ENCODE results near the gene S100A14. TPM values are rescaled to one million over a fixed set of nuclear protein-coding genes. Genes with fewer than 3 reads are reported as not detected.

Gene S100A14
- 0.51 TPM in 1 of 2 replicates, not detected in the other for total RNA-seq (2011; cell fraction: chromatin; rRNA removed; ENCODE audit: low replicate concordance)
- total RNA-seq (2011; cell fraction: nucleolus; rRNA removed) = 1.5 TPM in 1 of 2 replicates, not detected in the other
- not detected in 2 replicates for total RNA-seq (2011; cell fraction: nucleoplasm; rRNA removed)
- total RNA-seq (2014; rRNA removed) (0.41 TPM in 1 of 2 replicates, not detected in the other), total RNA-seq (2014; rRNA removed; fragmentation: Illumina TruSeq; extraction: Trizol) (0.15 TPM in 1 of 2 replicates, not detected in the other), total RNA-seq (2015; rRNA removed; fragmentation: Illumina TruSeq; extraction: Trizol) (not detected in 2 replicates), total RNA-seq (2021) (0.24 and 0.25 TPM in 2 replicates), polyA plus RNA-seq (2011; rRNA removed) (0.24 TPM in 1 of 2 replicates, not detected in the other), polyA plus RNA-seq (2014; fragmentation: Illumina TruSeq; extraction: Trizol) (0.52 TPM in 1 of 2 replicates, not detected in the other), polyA plus RNA-seq (2014; fragmentation: Nextera tagmentation; extraction: Ambion mirVana) (under 1 TPM in 1 of 2 experiments, not detected in 1; 0.10 TPM), polyA plus RNA-seq (2014; rRNA removed) (0.59 and 0.64 TPM in 2 replicates), polyA minus RNA-seq (2011; rRNA and poly(A)+ RNA removed) (0.21 TPM in 1 of 2 replicates, not detected in the other), Bru-seq, nascent RNA (percentile 33 among the genes with signal in this experiment), BruChase-seq, experiment 1, labeled RNA remaining after a 2-hour chase (percentile 35 among the genes with signal in this experiment), BruChase-seq, experiment 2, labeled RNA remaining after a 6-hour chase (percentile 36 among the genes with signal in this experiment)
- 0.07 and 0.21 TPM in 2 replicates for polyA plus RNA-seq (2011; cell fraction: cytosol; rRNA removed)
- 0.27 and 0.64 TPM in 2 replicates for polyA plus RNA-seq (2011; cell fraction: nucleus; rRNA removed)
- 0.15 and 0.20 TPM in 2 replicates for polyA plus RNA-seq (2012)
- polyA minus RNA-seq (2011; cell fraction: cytosol; rRNA and poly(A)+ RNA removed) = not detected in 2 replicates
- not detected in 2 replicates for polyA minus RNA-seq (2011; cell fraction: nucleus; rRNA and poly(A)+ RNA removed)
- long read RNA-seq, experiment 1 = 0 reads
- long read RNA-seq, experiment 2, partial matches to known transcripts = 0 of 1 reads
- long read RNA-seq, experiment 2, other reads (novel, unspliced or antisense) = 0 of 1 reads
- long read RNA-seq, experiment 3 = 0 reads

- in situ Hi-C loops (cut with MboI) (no loop called here), intact Hi-C loops (cut with micrococcal nuclease) (no loop called here)
- Histone ChIP-seq H3K4me2 (ENCODE audit: insufficient read depth, low read length) (no peak within 1 kb of the TSS; the same call in 1 of the 2 replicates), H3K9me1 (ENCODE audit: control insufficient read depth, insufficient read depth, low read length) (no peaks in the 10 kb centered on the region), H3K27me3 (ENCODE audit: control insufficient read depth in 2 of 2, insufficient read depth in 2 of 2, low read length in 2 of 2) (no peaks in the 10 kb centered on the region), H3K4me1 (replicated peaks in 1 of 2; ENCODE audit: control insufficient read depth in 2 of 2, insufficient read depth in 2 of 2, low read length in 2 of 2) (peaks cover 9 to 30% of the 10 kb centered on the region in 2 experiments; a peak in 4 of 5 replicates), H2AFZ (ENCODE audit: low read depth, low read length) (peak within 1 kb of the TSS; percentile 94), H3K4me3 (no peak within 1 kb of the TSS), H3K36me3 (ENCODE audit: control insufficient read depth, insufficient read depth, low read length) (no peaks in the 10 kb centered on the region), H3K9ac (ENCODE audit: insufficient read depth in 1 of 2, low read depth in 2 of 2, low read length in 2 of 2) (peak within 1 kb of the TSS in 1 of 2 experiments; percentile 84; a peak in 3 of 4 replicates), H3K9me3 (replicated peaks; ENCODE audit: control insufficient read depth, insufficient read depth, low read depth, low read length) (no peaks in the 10 kb centered on the region), H4K20me1 (replicated peaks; ENCODE audit: control insufficient read depth, insufficient read depth, low read length) (no peaks in the 10 kb centered on the region), H3K79me2 (ENCODE audit: control insufficient read depth, insufficient read depth, low read length) (no peaks in the 10 kb centered on the region), H3K27ac (ENCODE audit: extremely low read depth, low read depth, low read length) (peak within 1 kb of the TSS; percentile 49; the same call in 2 of the 3 replicates)
- peak in 3 of 4 experiments; percentile 57 to 61 (median 61) for DNase-seq (ENCODE audit: extremely low read depth in 1 of 4, low spot score in 3 of 4)
- ATAC-seq = peak; percentile 76
- POLR2A ChIA-PET = interaction anchor here (0.6 to 6.8 kb wide), 8 partner anchors 8 to 120 kb away, joined by 3 to 70 read pairs (median 4); partner anchors contain the start of genes S100A1 and S100A13
- CTCF ChIA-PET (ENCODE audit: low intra/inter-chr PET ratio) = no interaction called here
- no TSS peak for BruUV-seq (replicated peaks)
- no peak for FAIRE-seq
- WGBS (ENCODE audit: insufficient coverage, low coverage, missing lambda C conversion rate) = 33% methylated on average over 6 of the region's 10 CpGs
- TF ChIP-seq NR2C2 (CRISPR knock-in tag; IDR thresholded peaks at IDR 0.05) (no peak), NR2C2 (tag; IDR thresholded peaks at IDR 0.05) (peak; percentile 42; the same call in 1 of the 2 replicates), HNRNPUL1 (IDR thresholded peaks at IDR 0.05; ENCODE audit: low read length) (no peak), ZNF445 (CRISPR knock-in tag; IDR thresholded peaks at IDR 0.05; ENCODE audit: low read depth) (no peak), NR1H2 (CRISPR knock-in tag; IDR thresholded peaks at IDR 0.05) (no peak), THAP12 (CRISPR knock-in tag; IDR thresholded peaks at IDR 0.05) (no peak), EP400 (IDR thresholded peaks at IDR 0.05) (peak; percentile 26; the same call in 1 of the 2 replicates)
- TF ChIP-seq, protein P1, sequence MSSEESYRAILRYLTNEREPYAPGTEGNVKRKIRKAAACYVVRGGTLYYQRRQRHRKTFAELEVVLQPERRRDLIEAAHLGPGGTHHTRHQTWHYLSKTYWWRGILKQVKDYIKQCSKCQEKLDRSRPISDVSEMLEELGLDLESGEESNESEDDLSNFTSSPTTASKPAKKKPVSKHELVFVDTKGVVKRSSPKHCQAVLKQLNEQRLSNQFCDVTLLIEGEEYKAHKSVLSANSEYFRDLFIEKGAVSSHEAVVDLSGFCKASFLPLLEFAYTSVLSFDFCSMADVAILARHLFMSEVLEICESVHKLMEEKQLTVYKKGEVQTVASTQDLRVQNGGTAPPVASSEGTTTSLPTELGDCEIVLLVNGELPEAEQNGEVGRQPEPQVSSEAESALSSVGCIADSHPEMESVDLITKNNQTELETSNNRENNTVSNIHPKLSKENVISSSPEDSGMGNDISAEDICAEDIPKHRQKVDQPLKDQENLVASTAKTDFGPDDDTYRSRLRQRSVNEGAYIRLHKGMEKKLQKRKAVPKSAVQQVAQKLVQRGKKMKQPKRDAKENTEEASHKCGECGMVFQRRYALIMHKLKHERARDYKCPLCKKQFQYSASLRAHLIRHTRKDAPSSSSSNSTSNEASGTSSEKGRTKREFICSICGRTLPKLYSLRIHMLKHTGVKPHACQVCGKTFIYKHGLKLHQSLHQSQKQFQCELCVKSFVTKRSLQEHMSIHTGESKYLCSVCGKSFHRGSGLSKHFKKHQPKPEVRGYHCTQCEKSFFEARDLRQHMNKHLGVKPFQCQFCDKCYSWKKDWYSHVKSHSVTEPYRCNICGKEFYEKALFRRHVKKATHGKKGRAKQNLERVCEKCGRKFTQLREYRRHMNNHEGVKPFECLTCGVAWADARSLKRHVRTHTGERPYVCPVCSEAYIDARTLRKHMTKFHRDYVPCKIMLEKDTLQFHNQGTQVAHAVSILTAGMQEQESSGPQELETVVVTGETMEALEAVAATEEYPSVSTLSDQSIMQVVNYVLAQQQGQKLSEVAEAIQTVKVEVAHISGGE (CRISPR knock-in tag; IDR thresholded peaks at IDR 0.05) = no peak
Measured at GRCh38 chr1:153616144-153616916, at the start of gene S100A14. TSS of gene S100A14 (minus strand) at chr1:153616325. CDS start at chr1:153615858, 467 bp downstream.

Data from K562 (cell line).